HG03025 (cell line): ENCODE results near the gene FARS2.
"Not testable (repeated sequence)": the region's sequence is repeated elsewhere in the genome, so short reads cannot be mapped to it uniquely, and the experiment has no call there.

ENCODE experiments used
- ATAC-seq: cut with Tn5 transposase; IDR thresholded peaks from one replicate; pipeline ENCODE4 v1.9.1; 2021; ENCODE audit warnings: mild to moderate bottlenecking, moderate library complexity; ENCODE audit not compliant: unreplicated experiment, low FRiP score

Gene FARS2

GRCh38 chr6:5559651-5560050 lies 298.3 kb downstream of the FARS2 start:
- ATAC-seq = no peak

- ATAC-seq = no peak
Measured at GRCh38 chr6:5562277-5562676, 301.0 kb downstream of the FARS2 start.

DNA sequence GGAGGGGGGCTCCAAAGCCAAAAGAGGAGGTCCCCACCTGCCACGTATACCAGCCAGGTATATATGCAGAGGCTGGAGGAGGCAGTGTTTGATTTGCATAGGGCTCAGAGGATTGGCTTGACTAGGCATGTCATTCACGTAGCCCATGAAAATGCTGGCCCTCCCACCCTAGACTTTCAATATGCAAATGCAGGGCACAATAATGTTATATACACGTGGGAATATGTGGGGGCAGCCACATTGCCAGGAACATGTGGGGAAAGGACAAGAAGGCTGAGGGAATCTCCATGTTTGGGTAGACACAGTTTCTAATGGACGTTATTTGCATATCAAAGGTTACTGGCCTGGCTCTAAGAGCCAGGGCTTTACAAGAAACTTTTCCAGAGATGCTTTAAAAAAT lies 301.8 kb downstream of the FARS2 start:
- no peak for ATAC-seq

GRCh38 chr6:5564746-5565145 lies 303.4 kb downstream of the FARS2 start:
- ATAC-seq = not testable (repeated sequence)

DNA sequence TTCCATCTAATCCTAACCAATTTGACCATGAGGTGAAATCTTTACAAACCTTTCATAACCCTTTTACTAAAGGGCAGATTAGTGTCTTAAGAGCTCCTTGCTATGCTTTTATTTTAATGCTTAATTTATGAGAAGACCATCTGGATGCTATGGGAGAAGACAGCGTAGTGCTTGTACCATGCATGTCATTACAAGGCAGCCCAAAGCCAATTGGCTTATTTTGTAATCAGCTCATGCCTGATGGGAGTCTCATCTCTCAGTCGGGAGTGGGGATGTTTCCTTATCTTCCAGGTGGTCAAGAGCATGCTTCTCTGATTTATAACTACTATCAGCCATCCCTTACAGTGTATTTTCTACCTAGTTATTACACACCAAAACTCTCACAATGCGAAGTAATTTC lies 304.7 kb downstream of the FARS2 start:
- ATAC-seq = no peak

GRCh38 chr6:5566718-5567117 lies 305.4 kb downstream of the FARS2 start:
- no peak for ATAC-seq

GRCh38 chr6:5567352-5567751 lies 306.0 kb downstream of the FARS2 start:
- ATAC-seq = no peak

DNA sequence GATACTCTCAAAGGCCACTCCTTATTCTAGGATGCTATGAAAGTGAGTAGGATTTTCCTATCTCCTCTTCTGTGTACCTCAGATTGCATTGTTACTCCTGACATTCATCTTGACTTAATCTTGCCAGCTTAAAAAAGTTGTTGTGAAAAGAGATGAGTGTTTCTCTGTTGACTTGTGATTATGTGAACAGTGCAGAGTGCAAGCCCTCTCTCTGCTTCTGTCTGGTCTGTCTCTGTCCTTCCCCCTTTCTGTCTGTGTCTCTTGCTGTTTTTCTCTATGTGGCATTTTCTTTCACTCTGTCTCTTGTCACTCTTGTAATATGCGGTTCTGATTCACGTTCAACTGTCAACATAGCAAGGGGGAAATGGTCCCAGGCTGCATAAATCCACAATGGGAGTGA lies 306.6 kb downstream of the FARS2 start:
- no peak for ATAC-seq

- ATAC-seq = no peak
Measured at GRCh38 chr6:5569491-5569890, 308.2 kb downstream of the FARS2 start.

- ATAC-seq = no peak
Measured at GRCh38 chr6:5570641-5571040, 309.3 kb downstream of the FARS2 start.

DNA sequence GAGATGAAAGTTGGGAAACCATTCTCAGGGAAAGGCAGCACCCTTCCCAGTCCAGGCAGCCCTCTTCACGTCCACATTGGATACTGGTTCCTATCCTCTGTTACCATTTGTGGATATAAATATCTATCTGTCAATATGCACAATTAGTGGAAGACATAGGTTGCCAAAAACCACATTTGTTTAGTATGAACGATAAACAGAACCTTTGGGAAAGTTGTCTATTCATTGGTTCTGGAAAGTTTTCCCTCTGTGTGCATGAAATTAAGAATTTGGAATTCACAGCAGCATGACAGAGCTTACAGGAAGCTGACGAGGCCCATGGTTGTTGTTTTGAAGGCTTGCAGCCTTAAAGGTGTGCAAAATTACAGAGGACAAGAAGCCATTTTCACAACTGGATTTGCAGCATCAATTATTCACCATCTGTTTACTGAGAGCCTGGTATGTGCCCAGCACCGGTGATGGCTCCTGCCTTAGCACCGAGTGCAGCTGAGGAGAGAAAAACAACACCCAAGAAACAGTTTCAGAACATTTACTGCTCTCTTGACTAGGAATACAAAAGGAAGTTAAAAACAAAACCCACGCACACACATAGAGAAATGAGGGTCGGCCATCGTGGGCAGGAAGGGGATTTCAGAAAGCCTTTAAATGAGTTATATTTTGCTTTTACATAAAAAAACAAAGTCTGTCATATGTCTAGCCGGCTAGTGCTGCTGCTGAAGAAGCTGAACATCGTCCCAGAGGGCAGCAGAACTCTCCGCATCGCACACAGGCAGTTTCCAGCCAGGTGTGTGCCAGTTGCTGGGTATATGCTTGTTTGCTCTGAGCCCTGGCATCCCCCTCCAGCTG lies 319.6 kb downstream of the FARS2 start:
- ATAC-seq = no peak

GRCh38 chr6:5582762-5583161 lies 321.4 kb downstream of the FARS2 start:
- ATAC-seq = no peak

- no peak for ATAC-seq
Measured at GRCh38 chr6:5583528-5583927, 322.2 kb downstream of the FARS2 start.

DNA sequence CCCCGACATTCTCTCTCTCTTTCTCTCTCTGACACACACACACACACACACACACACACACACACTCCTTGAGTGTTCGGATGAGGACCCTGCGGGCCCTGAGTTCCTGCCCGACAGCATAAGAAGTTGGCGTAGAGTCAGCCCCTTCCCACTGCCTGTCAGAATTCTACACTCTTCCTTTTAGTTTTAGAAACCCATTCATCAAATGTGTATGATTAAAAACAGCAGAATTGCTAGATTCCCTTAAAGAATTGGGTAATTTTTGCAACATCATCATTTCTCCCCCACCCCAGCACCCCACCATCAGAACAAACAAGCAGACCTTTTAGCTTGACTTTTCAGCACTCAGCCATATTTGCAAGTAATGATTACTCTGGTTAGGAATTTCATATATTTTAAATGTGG lies 322.8 kb downstream of the FARS2 start:
- ATAC-seq = no peak

DNA sequence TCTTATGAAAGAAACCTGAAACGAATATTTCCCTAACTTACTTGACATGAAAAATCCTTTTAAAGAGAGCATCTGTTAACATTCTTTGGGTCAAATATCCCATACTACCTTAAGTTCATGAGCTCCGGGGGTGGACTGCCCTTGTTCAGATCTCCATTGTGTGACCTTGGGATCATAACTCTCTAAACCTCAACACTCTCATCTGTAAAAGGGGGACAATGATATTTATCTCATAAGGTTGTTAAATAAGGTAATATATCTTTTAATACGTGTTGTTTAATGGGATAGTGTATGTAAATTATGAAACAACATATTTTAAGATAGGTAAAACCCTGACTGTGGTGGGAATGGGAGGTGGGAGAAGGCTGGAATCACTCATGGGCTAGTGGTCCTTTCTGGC lies 326.3 kb downstream of the FARS2 start:
- ATAC-seq = no peak

DNA sequence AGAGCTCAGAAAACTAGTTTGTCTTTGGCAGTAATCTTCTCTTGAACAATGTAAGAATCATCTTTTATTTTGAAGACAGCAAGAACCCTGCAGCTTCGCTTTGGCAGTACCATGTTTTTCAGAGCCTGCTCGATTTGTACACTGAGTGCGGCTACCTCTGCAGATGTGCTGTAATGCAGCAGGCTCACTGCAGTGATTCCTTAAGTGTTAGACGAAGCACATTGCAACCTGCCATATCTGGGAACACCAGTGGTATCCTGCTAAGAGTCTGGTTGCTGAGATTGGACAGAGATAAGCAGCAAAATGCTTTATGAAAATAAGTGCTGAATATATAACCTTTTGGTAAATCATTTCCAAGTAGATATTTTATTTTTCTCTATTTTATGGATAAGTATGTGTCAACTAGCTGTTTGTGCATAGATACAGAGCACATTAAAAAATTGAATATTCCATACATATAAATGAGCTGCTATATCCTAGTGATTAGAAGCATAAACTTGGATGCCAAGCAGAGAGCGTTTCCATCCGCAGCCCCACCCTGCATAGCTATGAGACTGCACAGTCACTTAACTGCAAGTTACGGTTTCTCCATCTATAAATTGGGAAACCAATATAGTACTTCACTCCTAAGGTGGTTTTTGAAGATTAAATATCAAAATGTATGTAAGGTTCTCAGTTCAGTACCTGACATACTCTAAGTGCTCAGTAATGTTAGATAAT lies 328.3 kb downstream of the FARS2 start:
- no peak for ATAC-seq

DNA sequence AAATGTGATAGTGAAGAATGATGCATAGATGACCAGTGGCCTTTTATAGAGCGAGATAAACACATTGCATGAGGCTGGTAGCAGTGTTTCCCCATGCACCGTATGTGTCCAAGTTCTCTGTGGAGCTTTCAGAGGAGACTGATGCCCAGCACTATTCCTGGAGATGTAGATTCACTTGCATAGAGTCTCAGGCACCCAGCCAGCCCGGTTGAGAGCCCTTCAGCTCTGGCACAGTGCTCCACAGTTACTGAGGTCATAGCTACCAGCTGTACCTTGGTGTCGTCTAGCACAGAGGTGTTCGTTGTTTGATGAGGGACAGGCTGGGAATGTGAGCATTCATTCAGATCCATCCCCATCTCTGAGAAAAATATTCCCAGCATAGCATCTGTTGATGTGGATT lies 328.9 kb downstream of the FARS2 start:
- no peak for ATAC-seq

- no peak for ATAC-seq
Measured at GRCh38 chr6:5592886-5593519, 331.7 kb downstream of the FARS2 start.

GRCh38 chr6:5595184-5595583 lies 333.9 kb downstream of the FARS2 start:
- no peak for ATAC-seq

GRCh38 chr6:5597413-5597812 lies 336.1 kb downstream of the FARS2 start:
- ATAC-seq = no peak

- no peak for ATAC-seq
Measured at GRCh38 chr6:5598123-5598522, 336.8 kb downstream of the FARS2 start.
